MM.1S (cell line): ENCODE results near the gene PTPRE.

ENCODE experiments used
- CTCF ChIP-seq: fragments of 300-600 bp; sonication (generic); IDR thresholded peaks from 2 replicates; pipeline ENCODE4 v1.5.1; 2016; ENCODE audit warnings: antibody characterized with exemption, low read length, mixed read lengths
- EZH2 ChIP-seq: fragments of 300-600 bp; sonication (generic); optimal IDR thresholded peaks from 2 replicates; pipeline ENCODE3; 2017; ENCODE audit warnings: low read depth, mild to moderate bottlenecking, antibody characterized with exemption, low read length, mixed read lengths

DNA sequence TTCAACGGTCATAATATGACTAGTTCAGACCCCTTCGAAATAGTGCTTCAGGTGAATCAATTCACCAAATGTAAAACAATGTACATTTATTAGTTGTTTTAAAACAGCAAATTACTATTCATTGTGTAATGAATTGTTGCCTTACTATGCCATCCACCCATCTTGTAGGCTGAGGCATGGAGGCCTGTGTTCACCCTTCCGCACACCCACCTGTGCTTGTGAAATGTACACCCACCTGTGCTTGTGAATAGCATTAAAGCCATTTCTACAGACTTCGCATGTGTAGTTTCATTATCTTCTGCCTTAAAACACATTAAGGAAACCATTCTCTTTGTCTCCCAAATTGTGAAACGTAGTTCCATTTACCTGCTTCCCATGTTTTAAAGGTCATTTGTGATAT is 31.0 kb upstream of the PTPRE start:
- no peak for TF ChIP-seq CTCF
- no peak for TF ChIP-seq EZH2
